HepG2 (cell line): ENCODE results near the gene CACNA1C. TPM values are rescaled to one million over a fixed set of nuclear protein-coding genes. Genes with fewer than 3 reads are reported as not detected.

Source experiments
- AGO1 ChIP-seq: fragments of 200-400 bp; formaldehyde crosslinking; IDR thresholded peaks from 2 replicates; pipeline ENCODE4 v1.6.1; 2017; ENCODE audit warnings: mild to moderate bottlenecking, low read depth, low read length, moderate library complexity; ENCODE audit not compliant: poor library complexity, severe bottlenecking
- AHR ChIP-seq: IDR thresholded peaks from 2 replicates; pipeline ENCODE4 v1.6.1; 2018; ENCODE audit warnings: missing genetic modification reagents, missing compliant biosample characterization
- DR1 ChIP-seq: sonication (generic); formaldehyde crosslinking; IDR thresholded peaks from 2 replicates; pipeline ENCODE4 v1.8.0; 2021; ENCODE audit warnings: mild to moderate bottlenecking, missing genetic modification reagents, inconsistent platforms
- ETV5 ChIP-seq: IDR thresholded peaks from 2 replicates; pipeline ENCODE4 v1.6.1; 2018; ENCODE audit warnings: missing biosample characterization, missing genetic modification reagents, inconsistent platforms, borderline replicate concordance
- ETV6 ChIP-seq: sonication (generic); formaldehyde crosslinking; conservative IDR thresholded peaks from 2 replicates; pipeline ENCODE4 v1.4.0; 2020; ENCODE audit warnings: missing genetic modification reagents
- GABPB1 ChIP-seq: IDR thresholded peaks from 2 replicates; pipeline ENCODE4 v1.6.1; 2016; ENCODE audit warnings: mild to moderate bottlenecking, missing genetic modification reagents, moderate library complexity, missing compliant biosample characterization
- KDM3A ChIP-seq: IDR thresholded peaks from 2 replicates; pipeline ENCODE4 v1.6.1; 2018; ENCODE audit warnings: low read depth, missing compliant biosample characterization
- KLF11 ChIP-seq: IDR thresholded peaks from 2 replicates; pipeline ENCODE4 v1.6.1; 2016; ENCODE audit warnings: missing compliant biosample characterization
- REPIN1 ChIP-seq: sonication (generic); formaldehyde crosslinking; IDR thresholded peaks from 2 replicates; pipeline ENCODE4 v1.8.0; 2022; ENCODE audit warnings: missing genetic modification reagents, low read depth, mild to moderate bottlenecking, borderline replicate concordance
- TEAD2 ChIP-seq: sonication (generic); formaldehyde crosslinking; IDR thresholded peaks from 2 replicates; pipeline ENCODE4 v1.9.0; 2021; ENCODE audit warnings: missing genetic modification reagents
- TRIM24 ChIP-seq: sonication (generic); formaldehyde crosslinking; IDR thresholded peaks from 2 replicates; pipeline ENCODE4 v1.8.0; 2022; ENCODE audit warnings: mild to moderate bottlenecking, missing genetic modification reagents
- ZFP36L2 ChIP-seq: sonication (generic); formaldehyde crosslinking; IDR thresholded peaks from 2 replicates; pipeline ENCODE4 v1.4.0; 2020; ENCODE audit warnings: missing genetic modification reagents
- ZNF430 ChIP-seq: sonication (generic); formaldehyde crosslinking; IDR thresholded peaks from 2 replicates; pipeline ENCODE4 v1.9.0; 2021; ENCODE audit warnings: mild to moderate bottlenecking, missing genetic modification reagents
- ZNF530 ChIP-seq: sonication (generic); formaldehyde crosslinking; IDR thresholded peaks from 2 replicates; pipeline ENCODE4 v1.5.0; 2020; ENCODE audit warnings: low read depth, mild to moderate bottlenecking, missing genetic modification reagents
- ZNF737 ChIP-seq: sonication (generic); formaldehyde crosslinking; IDR thresholded peaks from 2 replicates; pipeline ENCODE4 v1.5.0; 2020; ENCODE audit warnings: missing genetic modification reagents, mild to moderate bottlenecking, borderline replicate concordance
- polyA plus RNA-seq, 8 experiments: library from polyadenylated mRNA; depleted of rRNA in 3 of 8; stranded (reverse) in 7 of 8; unstranded in 1 of 8; fragments of >200 nt; fragmentation: Illumina TruSeq in 4 of 8; extraction: Trizol in 4 of 8; gene quantifications; 2 replicates each; pipeline versions ENCODE4 v1.2.1 to v1.2.3, GENCODE V29; 2011 to 2016; ENCODE audit warnings: low read depth in 4 of 8, missing spikeins in 1 of 8, mixed read lengths in 1 of 8; ENCODE audit not compliant: insufficient read depth in 1 of 8
- total RNA-seq, 5 experiments: library from RNA; depleted of rRNA; stranded (reverse); fragments of >200 nt; fragmentation: Illumina TruSeq; extraction: Trizol; gene quantifications; 2 replicates each; pipeline ENCODE4 v1.2.3, GENCODE V29; 2016; ENCODE audit warnings: low read depth in 1 of 5
- TF ChIP-seq, protein P1 (sequence below): sonication (generic); formaldehyde crosslinking; IDR thresholded peaks from 2 replicates; pipeline ENCODE4 v1.8.0; 2022; ENCODE audit warnings: missing genetic modification reagents, mild to moderate bottlenecking, moderate library complexity, borderline replicate concordance
- TF ChIP-seq, protein P2 (sequence below): sonication (generic); formaldehyde crosslinking; IDR thresholded peaks from 2 replicates; pipeline ENCODE4 v1.4.0; 2020; ENCODE audit warnings: missing genetic modification reagents, mild to moderate bottlenecking, borderline replicate concordance
- TF ChIP-seq, protein P3 (sequence below): sonication (generic); formaldehyde crosslinking; IDR thresholded peaks from 2 replicates; pipeline ENCODE4 v1.5.0; 2020; ENCODE audit warnings: mild to moderate bottlenecking, missing genetic modification reagents
- TF ChIP-seq, protein P4 (sequence below): sonication (generic); formaldehyde crosslinking; IDR thresholded peaks from 2 replicates; pipeline ENCODE4 v1.9.0; 2021; ENCODE audit warnings: missing genetic modification reagents, mild to moderate bottlenecking, borderline replicate concordance
- TF ChIP-seq, protein P5 (sequence below): sonication (generic); formaldehyde crosslinking; IDR thresholded peaks from 2 replicates; pipeline ENCODE4 v1.4.0; 2020; ENCODE audit warnings: missing genetic modification reagents

The CACNA1C gene
- total and polyA plus RNA-seq, 2 of the 13 experiments (the other 11 are each of a cell fraction or from before 2014, with no cell fraction given), result not detected

DNA sequence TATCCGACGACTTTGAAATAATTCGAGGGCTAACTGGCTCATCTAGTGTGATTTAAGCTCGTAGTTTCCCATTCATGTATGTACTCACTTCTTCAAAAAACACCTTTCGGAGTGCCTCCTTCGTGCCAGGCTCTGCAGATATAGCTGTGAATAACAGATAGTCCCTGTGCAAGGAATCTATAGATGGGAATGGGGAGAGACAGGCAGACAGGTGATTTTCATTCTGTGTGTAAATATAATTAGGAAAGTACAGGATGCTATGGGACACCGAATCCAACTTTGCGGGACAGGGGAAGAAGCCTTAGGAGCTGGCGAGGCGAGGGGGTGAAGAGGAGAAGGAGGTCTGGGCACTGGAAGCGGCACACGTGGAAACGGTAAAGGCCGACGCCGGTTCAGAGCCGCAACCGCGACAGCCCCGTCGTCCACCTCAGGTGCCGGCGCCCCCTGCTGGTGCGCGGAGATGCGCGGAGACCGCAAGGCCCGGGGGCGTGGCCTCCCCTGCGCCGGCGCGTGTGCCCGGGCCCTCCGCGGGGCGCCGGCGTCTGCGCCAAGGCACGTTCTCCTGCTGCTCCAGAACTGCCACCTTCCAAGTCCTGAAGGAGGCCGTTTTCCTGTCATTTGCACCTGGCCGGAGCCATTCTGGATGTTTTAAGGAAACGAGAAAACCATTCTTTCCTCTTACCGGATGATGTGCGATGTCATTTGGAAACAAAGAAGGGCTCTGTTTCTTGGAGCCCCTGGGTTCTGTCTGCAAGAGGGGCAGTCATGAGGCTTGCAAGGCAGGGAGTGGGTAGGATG, 18.0 kb upstream of the CACNA1C start (continued):
- TF ChIP-seq, protein P1, sequence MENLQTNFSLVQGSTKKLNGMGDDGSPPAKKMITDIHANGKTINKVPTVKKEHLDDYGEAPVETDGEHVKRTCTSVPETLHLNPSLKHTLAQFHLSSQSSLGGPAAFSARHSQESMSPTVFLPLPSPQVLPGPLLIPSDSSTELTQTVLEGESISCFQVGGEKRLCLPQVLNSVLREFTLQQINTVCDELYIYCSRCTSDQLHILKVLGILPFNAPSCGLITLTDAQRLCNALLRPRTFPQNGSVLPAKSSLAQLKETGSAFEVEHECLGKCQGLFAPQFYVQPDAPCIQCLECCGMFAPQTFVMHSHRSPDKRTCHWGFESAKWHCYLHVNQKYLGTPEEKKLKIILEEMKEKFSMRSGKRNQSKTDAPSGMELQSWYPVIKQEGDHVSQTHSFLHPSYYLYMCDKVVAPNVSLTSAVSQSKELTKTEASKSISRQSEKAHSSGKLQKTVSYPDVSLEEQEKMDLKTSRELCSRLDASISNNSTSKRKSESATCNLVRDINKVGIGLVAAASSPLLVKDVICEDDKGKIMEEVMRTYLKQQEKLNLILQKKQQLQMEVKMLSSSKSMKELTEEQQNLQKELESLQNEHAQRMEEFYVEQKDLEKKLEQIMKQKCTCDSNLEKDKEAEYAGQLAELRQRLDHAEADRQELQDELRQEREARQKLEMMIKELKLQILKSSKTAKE, result no peak
- no peak for TF ChIP-seq ZNF737 (CRISPR knock-in tag)
- TF ChIP-seq, protein P2, sequence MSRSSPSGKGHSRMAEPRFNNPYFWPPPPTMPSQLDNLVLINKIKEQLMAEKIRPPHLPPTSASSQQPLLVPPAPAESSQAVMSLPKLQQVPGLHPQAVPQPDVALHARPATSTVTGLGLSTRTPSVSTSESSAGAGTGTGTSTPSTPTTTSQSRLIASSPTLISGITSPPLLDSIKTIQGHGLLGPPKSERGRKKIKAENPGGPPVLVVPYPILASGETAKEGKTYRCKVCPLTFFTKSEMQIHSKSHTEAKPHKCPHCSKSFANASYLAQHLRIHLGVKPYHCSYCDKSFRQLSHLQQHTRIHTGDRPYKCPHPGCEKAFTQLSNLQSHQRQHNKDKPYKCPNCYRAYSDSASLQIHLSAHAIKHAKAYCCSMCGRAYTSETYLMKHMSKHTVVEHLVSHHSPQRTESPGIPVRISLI (CRISPR knock-in tag), result no peak
- TF ChIP-seq ZNF530 (CRISPR knock-in tag), result no peak
- TF ChIP-seq GABPB1 (CRISPR knock-in tag), result peak; percentile 61; the same call in 1 of the 2 replicates
- peak; percentile 81 for TF ChIP-seq REPIN1 (CRISPR knock-in tag)
- no peak for TF ChIP-seq TEAD2 (CRISPR knock-in tag)
- no peak for TF ChIP-seq ETV6 (CRISPR knock-in tag)
- no peak for TF ChIP-seq TRIM24 (CRISPR knock-in tag)
- TF ChIP-seq, protein P3, sequence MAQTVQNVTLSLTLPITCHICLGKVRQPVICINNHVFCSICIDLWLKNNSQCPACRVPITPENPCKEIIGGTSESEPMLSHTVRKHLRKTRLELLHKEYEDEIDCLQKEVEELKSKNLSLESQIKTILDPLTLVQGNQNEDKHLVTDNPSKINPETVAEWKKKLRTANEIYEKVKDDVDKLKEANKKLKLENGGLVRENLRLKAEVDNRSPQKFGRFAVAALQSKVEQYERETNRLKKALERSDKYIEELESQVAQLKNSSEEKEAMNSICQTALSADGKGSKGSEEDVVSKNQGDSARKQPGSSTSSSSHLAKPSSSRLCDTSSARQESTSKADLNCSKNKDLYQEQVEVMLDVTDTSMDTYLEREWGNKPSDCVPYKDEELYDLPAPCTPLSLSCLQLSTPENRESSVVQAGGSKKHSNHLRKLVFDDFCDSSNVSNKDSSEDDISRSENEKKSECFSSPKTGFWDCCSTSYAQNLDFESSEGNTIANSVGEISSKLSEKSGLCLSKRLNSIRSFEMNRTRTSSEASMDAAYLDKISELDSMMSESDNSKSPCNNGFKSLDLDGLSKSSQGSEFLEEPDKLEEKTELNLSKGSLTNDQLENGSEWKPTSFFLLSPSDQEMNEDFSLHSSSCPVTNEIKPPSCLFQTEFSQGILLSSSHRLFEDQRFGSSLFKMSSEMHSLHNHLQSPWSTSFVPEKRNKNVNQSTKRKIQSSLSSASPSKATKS (CRISPR knock-in tag), result no peak
- TF ChIP-seq ZFP36L2, result no peak
- TF ChIP-seq DR1 (CRISPR knock-in tag), result no peak
- TF ChIP-seq, protein P4, sequence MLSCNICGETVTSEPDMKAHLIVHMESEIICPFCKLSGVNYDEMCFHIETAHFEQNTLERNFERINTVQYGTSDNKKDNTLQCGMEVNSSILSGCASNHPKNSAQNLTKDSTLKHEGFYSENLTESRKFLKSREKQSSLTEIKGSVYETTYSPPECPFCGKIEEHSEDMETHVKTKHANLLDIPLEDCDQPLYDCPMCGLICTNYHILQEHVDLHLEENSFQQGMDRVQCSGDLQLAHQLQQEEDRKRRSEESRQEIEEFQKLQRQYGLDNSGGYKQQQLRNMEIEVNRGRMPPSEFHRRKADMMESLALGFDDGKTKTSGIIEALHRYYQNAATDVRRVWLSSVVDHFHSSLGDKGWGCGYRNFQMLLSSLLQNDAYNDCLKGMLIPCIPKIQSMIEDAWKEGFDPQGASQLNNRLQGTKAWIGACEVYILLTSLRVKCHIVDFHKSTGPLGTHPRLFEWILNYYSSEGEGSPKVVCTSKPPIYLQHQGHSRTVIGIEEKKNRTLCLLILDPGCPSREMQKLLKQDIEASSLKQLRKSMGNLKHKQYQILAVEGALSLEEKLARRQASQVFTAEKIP (CRISPR knock-in tag), result no peak
- TF ChIP-seq, protein P5, sequence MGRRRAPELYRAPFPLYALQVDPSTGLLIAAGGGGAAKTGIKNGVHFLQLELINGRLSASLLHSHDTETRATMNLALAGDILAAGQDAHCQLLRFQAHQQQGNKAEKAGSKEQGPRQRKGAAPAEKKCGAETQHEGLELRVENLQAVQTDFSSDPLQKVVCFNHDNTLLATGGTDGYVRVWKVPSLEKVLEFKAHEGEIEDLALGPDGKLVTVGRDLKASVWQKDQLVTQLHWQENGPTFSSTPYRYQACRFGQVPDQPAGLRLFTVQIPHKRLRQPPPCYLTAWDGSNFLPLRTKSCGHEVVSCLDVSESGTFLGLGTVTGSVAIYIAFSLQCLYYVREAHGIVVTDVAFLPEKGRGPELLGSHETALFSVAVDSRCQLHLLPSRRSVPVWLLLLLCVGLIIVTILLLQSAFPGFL (CRISPR knock-in tag), result no peak
- TF ChIP-seq KDM3A (CRISPR knock-in tag), result no peak
- peak; percentile 47 for TF ChIP-seq AGO1
- peak; percentile 87 for TF ChIP-seq ZNF430 (CRISPR knock-in tag)
- TF ChIP-seq KLF11 (CRISPR knock-in tag), result no peak
- TF ChIP-seq AHR, result no peak
- TF ChIP-seq ETV5 (CRISPR knock-in tag), result 0 out of 2 replicates have a peak, but pooled peaks have one; percentile 17
